RCC 7860 (cell line): ENCODE results near the gene COX7A1.
A peak's percentile ranks its signal among the peaks of the same experiment; 100 is the strongest.
"Not testable (repeated sequence)": the region's sequence is repeated elsewhere in the genome, so short reads cannot be mapped to it uniquely, and the experiment has no call there.

Experiments used
- DNase-seq: peaks from one replicate; pipeline ENCODE4 v3.0.0-alpha.2; 2015; ENCODE audit warnings: low spot score
- FAIRE-seq: peaks from 2 replicates; lab custom pipeline; 2012; peaks lifted over from hg19 to GRCh38; lab: Jason Lieb, UNC

The COX7A1 gene

DNA sequence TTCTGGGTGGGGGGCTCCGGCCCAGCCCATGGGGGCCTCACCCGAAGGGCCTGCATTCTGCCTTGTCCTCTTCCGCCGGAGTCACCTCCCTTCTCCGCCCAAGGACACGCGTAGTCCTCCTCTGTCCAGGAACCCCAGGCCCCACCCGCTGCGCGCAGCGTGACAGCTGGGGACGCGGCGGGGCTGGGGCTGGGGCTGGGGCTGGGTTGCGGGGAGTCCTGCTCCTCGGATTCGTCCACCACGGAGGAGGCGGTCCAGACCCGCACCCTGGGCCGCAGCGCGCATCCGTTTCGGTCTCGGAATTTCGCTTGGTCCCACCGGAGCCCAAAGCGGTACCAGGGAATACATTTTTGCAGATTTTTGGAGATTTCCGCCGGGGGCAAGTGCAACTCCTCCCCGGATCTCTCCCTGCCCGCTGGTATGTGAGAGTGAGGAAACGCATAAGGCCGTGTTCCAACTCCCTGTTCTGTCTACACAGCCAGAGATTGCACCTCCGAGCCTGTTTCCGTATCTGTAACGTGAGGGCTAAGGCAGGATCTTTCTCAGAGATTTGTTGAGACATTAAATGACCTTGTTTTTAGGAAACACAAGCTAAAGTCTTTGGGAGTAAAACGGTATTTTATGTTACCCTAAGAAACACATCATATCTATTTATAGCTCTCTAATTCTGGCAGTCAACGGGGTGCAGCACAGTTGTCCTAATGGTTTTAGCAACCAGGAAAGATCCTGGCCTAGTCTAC is at the start of gene COX7A1:
COX7A1 (minus strand) TSS at position 96 of the 740 bp plus-strand sequence; CDS start at position 56, 40 bp downstream.
- no peak for FAIRE-seq
- no peak for DNase-seq

DNA sequence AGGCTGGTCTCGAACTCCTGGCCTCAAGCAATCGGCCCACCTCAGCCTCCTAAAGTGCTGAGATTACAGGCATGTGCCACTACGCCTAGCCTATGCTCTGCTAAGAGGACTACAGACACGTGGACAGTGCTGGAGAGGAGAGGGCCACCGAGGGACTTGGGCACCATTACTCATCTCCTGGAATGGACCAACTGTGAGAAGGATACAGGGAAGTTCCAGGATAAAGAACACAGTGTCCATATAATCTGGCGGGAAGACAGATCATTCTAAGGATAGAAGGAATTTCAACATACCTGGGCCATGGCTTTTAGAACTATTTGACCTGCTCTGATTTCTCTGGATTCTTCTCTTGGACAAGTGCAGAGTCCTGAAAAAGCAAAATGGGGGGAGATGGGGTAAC is 49.4 kb upstream of the COX7A1 start:
- DNase-seq = no peak
- FAIRE-seq = no peak

DNA sequence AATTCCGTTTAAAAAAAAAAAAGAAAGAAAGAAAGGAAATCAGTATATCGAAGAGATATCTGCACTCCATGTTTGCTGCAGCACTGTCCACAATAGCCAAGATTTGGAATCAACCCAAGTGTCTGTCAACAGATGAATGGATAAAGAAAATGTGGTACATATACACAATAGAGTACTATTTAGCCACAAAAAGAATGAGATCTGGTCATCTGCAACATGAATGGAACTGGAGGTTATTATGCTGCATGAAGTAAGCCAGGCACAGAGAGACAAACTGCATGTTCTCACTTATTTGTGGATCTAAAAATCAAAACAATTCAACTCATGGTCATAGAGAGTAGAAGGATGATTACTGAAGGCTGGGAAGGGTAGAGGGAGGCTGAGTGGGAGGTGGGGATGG is 45.9 kb upstream of the COX7A1 start:
- no peak for FAIRE-seq
- no peak for DNase-seq

DNA sequence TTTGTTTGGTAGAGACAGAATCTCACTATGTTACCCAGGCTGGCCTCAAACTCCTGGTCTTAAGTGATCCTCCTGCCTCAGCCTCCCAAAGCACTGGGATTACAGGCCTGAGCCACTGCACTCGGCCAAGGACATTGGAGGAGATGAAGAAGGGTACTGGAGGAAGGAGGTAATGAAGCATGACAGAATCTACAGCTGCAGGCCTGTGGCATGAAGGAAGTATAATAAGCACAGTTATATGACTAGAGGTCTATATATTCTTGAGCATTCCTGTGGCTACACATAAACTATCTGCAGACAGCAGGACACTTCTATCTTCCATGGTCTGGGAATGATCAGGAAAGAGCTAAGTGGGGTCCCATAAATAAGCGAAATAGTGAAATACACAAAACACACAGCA is 44.0 kb upstream of the COX7A1 start:
- DNase-seq = peak; percentile 72
- FAIRE-seq = peak; percentile 7

DNA sequence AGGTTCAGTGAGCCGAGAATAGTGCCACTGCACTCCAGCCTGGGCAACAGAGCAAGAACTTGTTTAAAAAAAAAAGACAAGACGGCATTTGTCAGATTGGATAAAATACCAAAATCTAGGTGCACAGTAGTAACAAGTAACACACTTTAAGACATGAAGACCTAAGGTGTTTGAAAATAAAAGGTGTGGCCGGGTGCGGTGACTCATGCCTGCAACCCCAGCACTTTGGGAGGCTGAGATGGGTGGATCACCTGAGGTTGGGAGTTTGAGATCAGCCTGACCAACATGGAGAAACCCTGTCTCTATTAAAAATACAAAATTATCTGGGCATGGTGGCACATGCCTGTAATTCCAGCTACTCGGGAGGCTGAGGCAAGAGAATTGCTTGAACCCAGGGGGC is 34.5 kb upstream of the COX7A1 start:
- not testable (repeated sequence) for FAIRE-seq, DNase-seq

DNA sequence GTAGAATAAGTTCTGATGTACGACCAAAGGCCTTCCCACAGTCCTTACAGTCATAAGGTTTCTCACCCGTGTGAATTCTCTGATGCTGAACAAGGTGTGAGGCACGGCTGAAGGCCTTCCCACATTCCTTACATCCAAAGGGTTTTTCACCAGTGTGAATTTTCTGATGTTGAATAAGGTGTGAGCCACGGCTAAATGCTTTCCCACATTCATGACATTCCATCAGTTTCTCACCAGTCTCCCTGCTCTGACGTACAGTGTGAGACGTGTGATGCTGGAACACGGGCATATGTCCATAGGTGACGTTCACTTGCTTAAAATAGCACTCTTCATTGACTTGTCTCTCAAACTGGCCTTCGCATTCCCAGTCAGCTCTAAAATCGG is 31.0 kb upstream of the COX7A1 start:
- no peak for FAIRE-seq

DNA sequence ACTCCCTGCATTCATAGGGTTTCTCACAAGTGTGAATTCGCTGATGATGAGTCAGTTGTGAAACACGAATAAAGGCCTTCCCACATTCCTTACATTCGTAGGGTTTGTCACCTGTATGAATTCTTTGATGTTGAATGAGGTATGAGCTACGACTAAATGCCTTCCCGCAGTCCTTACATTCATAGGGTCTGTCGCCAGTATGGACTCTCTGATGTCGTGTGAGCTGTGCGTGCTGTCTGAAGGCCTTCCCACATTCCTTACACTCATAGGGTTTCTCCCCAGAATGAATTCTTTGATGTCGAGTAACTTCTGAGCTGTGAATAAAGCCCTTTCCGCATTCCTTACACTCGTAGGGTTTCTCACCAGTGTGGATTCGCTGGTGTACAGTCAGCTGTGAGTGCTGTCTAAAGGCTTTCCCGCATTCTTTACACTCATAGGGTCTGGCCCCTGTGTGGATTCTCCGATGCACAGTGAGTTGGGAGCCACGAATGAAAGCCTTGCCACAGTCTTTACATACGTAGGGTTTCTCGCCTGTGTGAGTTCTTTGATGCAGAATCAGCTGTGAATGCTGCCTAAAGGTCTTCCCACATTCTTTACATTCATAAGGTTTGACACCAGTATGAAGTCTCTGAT is 30.5 kb upstream of the COX7A1 start:
- FAIRE-seq = no peak
- peak; percentile 61 for DNase-seq

More for the DNA sequence above, 31.0 kb upstream of the COX7A1 start:
- DNase-seq = peak; percentile 17

DNA sequence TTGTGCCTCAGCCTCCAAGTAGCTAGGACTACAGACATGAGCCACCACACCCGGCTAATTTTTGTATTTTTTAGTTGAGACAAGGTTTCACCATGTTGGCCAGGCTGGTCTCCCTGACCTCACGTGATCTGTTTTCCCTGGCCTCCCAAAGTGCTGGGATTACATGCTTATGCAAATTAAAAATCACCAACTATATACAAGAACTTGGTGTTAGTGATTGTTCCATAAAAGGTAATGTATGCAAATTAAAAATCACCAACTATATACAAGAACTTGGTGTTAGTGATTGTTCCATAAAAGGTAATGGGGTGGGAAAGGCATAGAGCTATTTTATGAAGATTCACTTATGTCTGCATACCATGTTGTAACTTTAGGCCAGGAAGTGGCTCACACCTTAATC is 26.8 kb upstream of the COX7A1 start:
- not testable (repeated sequence) for DNase-seq, FAIRE-seq

DNA sequence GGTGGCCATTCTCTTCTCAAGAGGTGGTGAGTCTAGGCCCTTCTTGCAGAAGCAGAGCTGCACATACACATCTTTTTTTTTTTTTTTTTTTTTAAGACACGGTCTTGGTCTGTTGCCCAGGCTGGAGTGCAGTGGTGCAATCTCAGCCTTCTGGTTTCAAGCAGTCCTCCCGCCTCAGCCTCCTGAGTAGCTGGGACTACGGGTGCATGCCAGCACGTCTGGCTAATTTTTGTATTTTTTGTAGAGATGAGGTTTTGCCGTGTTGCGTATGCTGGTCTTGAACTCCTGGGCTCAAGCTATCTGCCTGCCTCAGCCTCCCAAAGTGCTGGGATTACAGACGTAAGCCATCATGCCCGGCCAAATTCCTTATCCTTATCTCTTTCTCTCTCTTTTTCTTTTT is 21.6 kb upstream of the COX7A1 start:
- not testable (repeated sequence) for FAIRE-seq, DNase-seq

DNA sequence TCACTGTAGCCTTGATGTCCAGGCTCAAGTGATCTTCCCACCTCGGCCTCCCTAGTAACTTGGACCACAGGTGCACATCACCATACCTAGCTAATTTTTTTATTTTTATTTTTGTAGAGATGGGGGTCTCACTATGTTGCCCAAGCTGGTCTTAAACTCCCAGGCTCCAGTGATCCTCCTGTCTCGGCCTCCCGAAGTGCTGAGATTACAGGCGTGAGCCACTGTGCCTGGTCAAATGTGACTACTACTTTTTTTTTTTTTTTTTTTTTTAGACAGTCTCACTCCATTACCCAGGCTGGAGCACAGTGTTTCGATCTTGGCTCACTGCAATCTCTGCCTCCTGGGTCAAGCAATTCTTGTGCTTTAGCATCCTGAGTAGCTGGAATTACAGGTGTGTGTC is 20.6 kb upstream of the COX7A1 start:
- FAIRE-seq (no peak), DNase-seq (no peak)

DNA sequence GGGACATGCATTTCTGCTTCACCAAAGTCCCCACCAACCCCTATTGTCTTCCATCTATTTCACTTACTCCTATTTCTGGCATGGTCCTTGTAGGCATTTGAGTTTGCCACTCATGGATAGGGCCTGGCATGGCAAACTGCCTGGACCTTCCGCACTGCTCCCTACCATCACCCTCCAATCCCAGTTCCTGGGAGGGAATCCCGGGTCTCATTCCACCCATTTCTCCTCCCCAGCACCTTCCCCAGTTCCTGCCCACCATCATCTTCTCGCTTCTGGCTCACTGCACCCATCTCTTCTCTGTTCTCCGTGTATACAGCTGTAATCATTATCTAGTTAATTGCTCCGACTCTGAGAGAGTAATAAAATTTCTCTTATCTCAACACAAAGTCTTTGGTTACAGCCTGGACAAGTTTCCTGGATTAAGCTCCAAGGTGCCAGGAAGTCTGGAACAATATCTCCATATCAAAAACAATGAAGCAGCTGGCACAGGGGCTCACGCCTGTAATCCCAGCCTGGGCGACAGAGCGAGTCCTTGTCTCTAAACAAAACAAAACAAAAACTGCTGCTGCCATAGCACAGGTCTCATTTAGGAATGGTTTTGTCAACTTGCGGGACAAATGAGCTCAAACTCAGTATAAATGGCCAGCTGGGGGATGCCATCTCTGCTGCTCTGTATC is 17.0 kb upstream of the COX7A1 start:
- FAIRE-seq (no peak), DNase-seq (no peak)

DNA sequence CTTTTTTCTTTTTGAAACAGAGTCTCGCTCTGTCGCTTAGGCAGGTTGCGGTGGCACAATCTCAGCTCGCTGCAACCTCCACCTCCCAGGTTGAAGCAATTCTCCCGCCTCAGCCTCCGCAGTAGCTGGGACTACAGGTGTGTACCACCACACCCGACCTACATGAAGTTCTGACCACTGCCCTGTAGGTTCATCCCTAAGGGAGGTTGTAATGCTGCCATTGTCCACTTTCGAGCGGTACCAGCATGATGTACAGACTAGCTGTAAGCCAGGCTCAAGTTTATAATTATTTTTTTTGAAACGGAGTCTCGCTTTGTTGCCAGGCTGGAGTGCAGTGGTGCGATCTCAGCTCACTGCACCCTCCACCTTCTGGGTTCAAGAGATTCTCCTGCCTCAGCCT is 11.6 kb upstream of the COX7A1 start:
- DNase-seq (no peak), FAIRE-seq (no peak)

DNA sequence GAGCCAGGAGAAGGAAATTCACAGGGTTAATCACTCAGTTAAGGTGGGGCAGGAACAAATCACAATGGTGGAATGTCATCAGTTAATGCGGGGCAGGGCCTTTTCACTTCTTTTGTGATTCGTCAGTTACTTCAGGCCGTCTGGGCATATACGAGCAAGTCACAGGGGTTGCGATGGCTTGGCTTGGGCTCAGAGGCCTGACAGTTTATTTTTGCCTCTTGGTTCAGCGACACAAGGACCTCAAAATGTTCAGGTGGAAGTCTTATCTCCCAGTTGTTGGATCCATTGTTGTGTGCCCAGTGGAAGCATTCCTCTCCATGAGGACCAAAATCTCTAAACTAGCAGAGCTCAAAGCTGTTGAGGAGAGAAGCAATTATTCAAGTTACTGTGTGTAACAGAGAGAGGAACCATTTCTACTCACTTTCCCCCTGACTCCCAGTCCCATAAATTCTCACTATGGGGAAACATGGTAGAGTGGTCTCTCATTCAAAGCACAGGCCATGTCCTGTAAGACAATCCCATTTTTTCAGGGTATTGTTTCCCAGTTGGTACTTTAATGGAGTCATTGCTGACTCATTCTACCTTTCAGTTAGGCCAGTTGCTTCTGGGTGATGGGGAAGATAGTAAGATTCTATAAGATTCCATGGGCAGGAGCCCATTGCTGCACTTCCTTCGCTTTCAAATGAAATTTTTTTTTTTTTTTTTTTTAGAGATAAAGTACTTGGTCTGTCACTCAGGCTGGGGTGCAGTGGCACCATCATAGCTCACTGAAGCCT is 8.8 kb upstream of the COX7A1 start:
- FAIRE-seq (no peak), DNase-seq (no peak)

DNA sequence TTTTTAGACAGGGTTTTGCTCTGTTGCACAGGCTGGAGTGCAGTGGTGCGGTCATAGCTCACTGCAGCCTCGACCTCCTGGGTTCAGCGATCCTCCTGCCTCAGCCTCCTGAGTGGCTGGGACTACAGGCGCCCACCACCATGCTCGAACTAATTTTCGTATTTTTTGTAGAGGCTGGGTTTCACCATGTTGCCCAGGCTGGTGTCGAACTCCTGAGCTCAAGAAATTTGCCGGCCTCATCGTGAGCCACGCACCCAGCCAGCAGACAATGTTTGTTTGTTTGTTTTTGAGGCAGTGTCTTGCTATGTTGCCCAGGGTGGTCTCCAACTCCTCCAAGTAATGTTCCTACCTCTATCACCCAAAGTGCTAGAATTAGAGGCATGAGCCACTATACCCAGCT is 879 bp upstream of the COX7A1 start:
- FAIRE-seq = no peak
- no peak for DNase-seq

DNA sequence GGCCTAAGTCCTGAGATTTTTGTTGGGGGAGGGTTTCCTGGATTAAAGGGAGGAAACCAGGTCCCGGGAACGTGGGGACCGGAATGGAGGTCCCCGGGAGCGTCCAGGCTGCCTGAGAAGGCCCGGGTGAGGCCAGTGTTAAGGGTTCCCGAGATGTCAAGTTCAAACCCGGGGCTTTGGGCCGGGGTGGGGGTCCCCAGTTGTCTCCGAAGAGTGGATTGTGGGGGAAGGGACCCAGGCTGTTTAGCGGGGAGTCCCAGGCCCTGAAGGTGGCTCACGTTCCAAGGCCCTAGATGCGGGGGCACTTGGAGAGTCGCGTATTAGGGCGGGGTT is 262 bp downstream of the COX7A1 start:
- FAIRE-seq = no peak
- no peak for DNase-seq

DNA sequence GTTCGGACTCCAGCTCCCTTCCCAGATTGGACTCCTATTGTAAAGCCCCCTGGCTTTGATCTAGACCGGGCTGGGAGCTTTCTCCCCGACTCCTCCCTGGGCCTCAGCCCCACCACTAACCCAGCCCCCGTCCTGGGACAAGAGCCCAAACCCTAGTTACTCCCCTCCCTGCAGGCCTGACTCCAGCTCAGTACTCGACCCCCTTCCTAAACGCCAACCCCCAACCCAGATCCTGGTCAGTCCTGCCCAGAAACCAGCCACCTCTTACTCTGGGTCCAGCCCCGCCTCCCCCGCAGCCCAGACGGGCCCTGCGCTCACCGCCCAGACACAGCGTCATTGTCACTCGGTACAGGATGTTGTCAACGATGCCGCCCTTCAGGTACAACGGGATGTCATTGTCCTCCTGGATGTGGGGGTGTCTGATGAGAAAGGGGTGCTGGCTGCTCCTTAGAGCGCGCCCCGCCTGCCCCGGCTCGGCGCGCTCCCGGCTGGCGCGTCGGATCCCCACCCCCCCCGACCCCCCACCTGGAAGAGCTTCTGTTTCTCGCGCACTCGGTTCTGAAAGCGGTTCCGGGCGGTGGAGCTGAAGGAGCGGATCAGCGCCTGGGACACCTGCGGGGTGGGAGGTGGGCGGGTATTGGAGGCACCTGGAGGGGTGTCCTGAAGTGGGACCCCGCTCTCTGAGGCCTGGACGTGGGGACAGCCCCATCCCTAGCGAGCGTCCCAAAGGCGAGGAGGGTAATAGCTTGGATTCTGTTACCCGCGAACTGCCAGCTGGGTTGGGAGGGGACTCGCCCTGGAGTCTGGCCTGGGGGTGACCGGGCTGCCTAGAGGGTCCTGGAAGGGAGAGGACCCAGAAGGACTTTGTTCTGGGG is 866 bp downstream of the COX7A1 start:
- FAIRE-seq (no peak), DNase-seq (no peak)

DNA sequence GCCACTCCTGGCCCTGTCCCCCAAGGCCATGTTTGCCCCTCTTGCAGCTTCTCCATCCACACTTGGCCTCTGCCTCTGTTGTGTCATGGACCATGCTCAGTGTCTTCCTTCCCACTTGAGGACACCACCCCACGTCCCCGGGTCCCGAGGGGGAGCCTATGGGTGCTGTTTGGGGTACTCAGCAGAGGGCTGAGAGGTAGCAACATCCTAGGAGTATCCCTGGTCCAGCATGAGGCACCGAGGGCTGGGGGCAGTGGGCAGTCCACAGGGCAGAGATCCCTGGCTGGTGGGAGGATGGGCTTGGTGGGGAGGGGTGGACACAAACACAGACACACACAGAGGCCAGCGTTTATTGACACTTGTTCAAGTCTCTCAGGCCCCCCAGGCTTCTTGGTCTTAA is 1.7 kb downstream of the COX7A1 start:
- no peak for DNase-seq
- FAIRE-seq = no peak

DNA sequence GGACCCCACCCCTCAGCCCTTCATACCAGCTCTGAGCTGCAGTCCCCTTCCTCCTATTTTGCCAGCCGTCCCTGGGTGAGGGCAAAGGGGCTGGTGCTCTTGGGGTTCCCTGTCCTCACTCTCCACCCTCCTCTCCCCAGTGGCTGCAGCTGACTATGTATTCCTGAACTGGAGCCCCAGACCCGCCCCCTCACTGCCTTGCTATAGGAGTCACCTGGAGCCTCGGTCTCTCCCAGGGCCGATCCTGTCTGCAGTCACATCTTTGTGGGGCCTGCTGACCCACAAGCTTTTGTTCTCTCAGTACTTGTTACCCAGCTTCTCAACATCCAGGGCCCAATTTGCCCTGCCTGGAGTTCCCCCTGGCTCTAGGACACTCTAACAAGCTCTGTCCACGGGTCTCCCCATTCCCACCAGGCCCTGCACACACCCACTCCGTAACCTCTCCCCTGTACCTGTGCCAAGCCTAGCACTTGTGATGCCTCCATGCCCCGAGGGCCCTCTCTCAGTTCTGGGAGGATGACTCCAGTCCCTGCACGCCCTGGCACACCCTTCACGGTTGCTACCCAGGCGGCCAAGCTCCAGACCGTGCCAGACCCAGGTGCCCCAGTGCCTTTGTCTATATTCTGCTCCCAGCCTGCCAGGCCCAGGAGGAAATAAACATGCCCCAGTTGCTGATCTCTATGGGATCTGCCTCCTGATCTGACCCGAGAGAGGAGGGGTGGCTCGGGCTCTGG is 2.4 kb downstream of the COX7A1 start:
- no peak for DNase-seq
- no peak for FAIRE-seq

DNA sequence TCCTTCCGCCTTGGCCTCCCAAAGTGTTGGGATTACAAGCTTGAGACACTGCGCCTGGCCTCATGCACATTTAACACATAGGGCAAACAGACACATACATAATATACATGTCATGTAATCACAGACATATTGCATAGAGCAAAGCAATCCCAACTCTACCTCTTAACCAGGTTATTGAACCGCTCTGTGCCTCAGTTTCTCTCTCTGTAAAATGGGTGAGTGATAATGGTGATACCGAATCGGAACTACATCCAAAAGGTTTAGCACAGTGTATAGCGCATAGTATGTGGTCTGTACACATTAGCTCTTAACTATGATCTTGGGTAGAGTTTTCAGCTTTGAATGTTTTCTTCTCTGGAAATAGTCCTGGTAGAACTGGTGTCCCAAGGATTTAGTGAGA is 7.6 kb downstream of the COX7A1 start:
- FAIRE-seq (no peak), DNase-seq (no peak)

DNA sequence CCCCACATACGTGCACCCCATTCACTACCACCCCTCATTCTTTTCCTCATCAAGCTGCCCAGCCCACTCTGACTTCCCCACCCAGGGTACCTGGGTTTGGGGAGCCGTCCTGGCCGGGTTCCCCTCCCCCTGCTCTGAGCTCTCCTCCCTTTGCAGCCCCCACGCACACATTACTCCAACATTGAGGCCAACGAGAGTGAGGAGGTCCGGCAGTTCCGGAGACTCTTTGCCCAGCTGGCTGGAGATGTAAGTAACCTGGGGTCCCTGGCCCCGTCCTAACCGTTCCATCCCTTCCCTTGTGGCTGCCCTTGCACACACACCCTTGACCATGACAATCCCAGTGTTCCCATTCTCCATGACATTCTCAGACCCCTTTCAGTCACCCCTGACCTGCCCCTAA is 9.8 kb downstream of the COX7A1 start:
- DNase-seq (no peak), FAIRE-seq (no peak)
